Fibroblast of pulmonary artery (primary cell): ENCODE results near the gene ACSF3.

Experiments used
- DNase-seq: peaks from one replicate; pipeline ENCODE4 v3.0.0-alpha.2; 2010; ENCODE audit warnings: low read depth
- H3K4me3 ChIP-seq: replicated peaks from 2 replicates; pipeline ENCODE4 v1.5.1; 2011; ENCODE audit warnings: low read depth, mild to moderate bottlenecking, control low read depth, low read length, moderate library complexity
- TF ChIP-seq, protein P1 (sequence below): IDR thresholded peaks from 2 replicates; pipeline ENCODE4 v1.5.1; 2011; ENCODE audit warnings: mild to moderate bottlenecking, control low read depth, low read length, inconsistent platforms; ENCODE audit errors: missing control alignments

ACSF3 gene

DNA sequence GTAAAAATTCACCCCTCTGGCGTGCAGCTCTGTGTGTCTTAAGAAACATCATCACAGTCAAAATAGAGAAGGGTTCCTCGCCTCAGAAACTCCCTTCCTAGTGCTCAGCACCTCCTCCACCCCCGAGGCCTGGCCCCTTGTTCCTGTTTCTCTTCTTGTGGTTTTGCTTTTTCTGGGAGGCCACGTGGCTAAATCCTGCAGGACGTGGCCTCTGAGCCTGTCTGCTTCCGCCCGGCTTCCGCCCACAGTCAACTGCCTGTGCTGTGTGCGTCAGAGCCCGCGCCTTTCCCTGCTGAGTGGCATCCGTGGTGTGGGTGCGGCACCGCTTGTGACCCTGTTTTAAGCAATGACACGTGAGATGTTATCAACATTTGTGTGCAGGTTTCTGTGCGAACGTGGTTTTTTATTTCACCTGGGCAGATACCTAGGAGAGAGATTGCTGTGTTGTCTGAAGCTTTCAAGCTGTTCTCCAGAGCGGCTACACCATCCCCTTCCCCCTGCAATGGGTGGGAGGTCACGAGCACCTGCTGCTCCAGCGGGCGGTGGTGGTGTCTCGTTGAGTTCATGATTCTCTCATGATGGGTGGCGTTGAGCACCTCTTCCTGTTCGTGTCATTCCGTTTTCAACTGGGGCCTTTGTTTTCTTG is 21.7 kb downstream of the ACSF3 start:
- H3K4me3 ChIP-seq, result no peak overlapping the region
- peak; percentile 6 for DNase-seq
- TF ChIP-seq, protein P1, sequence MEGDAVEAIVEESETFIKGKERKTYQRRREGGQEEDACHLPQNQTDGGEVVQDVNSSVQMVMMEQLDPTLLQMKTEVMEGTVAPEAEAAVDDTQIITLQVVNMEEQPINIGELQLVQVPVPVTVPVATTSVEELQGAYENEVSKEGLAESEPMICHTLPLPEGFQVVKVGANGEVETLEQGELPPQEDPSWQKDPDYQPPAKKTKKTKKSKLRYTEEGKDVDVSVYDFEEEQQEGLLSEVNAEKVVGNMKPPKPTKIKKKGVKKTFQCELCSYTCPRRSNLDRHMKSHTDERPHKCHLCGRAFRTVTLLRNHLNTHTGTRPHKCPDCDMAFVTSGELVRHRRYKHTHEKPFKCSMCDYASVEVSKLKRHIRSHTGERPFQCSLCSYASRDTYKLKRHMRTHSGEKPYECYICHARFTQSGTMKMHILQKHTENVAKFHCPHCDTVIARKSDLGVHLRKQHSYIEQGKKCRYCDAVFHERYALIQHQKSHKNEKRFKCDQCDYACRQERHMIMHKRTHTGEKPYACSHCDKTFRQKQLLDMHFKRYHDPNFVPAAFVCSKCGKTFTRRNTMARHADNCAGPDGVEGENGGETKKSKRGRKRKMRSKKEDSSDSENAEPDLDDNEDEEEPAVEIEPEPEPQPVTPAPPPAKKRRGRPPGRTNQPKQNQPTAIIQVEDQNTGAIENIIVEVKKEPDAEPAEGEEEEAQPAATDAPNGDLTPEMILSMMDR, result no peak

DNA sequence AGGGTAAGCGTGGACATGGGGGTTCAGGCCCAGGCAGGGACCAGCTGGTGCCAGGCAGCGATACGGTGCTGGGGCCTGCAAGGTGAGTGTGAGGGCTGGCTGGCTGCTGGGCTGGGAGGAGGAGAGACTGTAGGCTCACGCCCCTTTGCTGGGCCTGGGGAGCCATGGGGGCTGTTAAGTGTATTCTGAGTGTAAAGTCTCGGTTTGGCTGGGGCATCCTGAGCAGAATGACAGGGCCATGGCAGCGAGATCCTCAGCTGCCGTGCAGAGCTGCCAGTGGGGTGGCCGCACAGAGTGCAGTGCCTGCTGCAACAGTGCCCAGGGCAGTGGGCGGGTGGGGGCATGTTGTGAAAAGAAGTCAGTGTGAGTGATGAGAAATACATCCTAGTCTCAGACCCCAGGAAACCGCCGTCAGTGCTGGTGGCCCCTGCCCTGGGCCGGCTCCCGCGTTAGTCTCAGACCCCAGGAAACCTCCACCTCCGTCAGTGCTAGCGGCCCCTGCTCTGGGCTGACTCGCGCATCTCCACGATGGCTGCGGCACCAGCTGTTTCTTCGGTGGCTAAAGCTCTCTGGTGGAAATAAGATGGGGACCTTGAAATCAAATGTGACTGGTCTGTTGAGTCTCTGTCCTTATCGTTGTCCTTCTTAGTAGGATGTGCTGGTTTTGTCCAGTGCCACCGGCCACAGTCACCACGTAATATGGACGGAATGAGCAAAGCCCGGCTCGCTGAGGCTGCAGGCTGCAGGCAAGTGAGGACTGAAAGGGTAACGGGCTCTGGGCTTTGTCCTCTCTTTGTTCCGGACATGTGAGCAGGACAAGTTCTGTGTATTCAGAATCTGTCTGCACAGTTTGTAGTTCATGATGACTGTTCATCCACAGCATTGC is 22.9 kb downstream of the ACSF3 start:
- DNase-seq, result no peak
- H3K4me3 ChIP-seq, result no peak overlapping the region
- TF ChIP-seq, protein P1, result no peak

DNA sequence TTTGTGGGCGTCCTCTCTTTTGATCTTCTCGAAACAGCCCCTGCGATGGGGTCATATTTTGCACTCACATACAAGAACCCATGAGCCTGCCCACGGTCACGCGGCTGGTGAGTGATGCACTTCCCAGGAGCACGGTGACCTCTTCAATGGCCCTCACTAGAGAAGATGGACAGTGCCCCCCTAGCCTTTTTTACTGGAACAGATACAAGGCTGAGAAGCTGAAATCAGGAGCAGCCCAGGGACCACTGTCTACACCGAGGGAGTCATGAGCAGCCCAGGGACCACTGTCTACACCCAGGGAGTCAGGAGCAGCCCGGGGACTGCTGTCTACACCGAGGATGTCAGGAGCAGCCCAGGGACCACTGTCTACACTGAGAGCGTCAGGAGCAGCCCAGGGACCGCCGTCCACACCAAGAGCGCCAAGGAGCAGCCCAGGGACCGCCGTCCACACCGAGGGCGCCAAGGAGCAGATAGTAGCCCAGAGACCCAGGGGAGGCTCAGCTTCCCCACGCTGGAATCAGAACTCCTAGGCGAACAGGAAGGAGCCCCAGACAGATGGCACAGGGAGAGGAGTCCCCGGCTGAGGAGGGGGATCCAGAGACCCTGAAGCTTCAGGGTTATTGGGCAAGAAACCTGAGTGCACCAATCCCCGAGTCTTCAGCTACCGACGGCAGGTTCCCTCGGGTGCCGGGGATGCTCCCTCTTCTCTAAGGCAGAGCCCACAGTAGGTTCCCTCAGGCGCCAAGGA is 23.7 kb downstream of the ACSF3 start:
- DNase-seq, result no peak
- TF ChIP-seq, protein P1, result no peak
- H3K4me3 ChIP-seq, result no peak overlapping the region

DNA sequence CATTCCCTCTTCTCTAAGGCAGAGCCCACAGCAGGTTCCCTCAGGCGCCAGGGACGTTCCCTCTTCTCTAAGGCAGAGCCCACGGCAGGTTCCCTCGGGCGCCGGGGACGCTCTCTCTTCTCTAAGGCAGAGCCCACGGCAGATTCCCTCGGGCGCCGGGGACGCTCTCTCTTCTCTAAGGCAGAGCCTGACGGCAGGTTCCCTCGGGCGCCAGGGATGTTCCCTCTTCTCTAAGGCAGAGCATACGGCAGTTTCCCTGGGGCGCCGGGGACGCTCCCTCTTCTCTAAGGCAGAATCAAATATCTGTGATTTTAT is 24.3 kb downstream of the ACSF3 start:
- no peak for DNase-seq
- no peak overlapping the region for H3K4me3 ChIP-seq
- TF ChIP-seq, protein P1, result no peak

DNA sequence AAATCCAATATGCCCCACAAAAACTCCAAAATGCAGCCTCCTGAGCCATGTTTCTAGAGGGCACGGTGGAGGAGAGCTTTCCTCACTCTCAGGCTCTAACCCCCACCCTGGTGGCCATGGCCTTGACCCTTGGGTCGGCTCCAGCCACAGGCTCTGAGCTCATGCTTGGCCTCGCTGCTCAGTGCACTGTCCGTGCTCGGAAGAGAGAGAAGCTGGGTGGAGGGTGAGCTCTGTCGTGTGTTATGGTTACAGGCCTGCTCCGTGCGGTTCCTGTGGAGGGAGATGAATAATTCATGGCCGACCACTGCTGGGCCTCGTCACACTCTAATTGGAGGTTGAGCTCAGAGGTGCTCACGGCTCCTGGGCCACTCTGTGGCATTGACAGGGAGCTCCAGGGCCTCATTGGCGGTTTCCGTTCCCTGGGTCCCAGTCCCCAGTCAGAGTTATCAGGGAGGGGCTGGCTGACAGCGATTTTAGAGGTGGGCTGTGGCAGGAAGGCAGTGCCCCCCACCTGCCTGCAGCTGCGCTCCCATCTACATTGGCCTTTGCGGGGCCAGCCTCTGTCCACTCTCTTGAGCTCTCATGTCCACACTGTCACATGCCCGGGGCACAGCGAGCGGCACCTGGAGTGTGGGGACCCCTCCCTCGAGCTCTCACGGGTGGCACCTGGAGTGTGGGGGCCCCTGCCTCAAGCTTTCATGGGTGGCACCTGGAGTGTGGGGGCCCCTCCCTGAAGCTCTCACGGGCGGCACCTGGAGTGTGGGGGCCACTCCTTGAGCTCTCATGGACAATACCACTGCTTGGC is 24.9 kb downstream of the ACSF3 start:
- TF ChIP-seq, protein P1, result no peak
- H3K4me3 ChIP-seq, result no peak overlapping the region
- no peak for DNase-seq

DNA sequence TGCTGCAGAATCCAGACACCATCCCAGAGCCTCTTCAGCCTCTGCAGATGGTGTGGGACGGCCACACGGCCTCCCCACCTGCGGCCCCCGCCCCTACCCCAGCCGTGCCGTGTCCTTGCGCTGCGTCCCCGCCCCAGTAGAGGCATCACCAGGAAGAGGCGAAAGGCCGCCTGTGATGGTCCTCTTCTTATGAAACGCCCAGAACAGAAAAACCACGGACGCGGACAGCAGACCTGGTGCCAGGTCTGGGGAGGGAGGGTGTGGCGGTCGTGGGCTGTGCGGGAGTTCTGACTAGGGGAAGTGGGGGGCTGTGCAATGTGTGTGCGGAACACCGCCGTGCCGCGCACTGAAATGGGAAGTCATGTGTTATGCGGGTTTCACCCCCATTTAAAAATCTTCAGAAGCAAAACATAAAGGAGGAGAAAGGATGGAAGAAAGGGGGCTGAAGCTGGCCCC is 25.5 kb downstream of the ACSF3 start:
- TF ChIP-seq, protein P1, result no peak
- no peak overlapping the region for H3K4me3 ChIP-seq
- DNase-seq, result no peak
